GM19452 (cell line): Measurements from ENCODE around the gene HMGCS2.

Source experiments
- ATAC-seq: cut with Tn5 transposase; IDR thresholded peaks from one replicate; pipeline ENCODE4 v1.9.1; 2021; ENCODE audit not compliant: unreplicated experiment

Gene HMGCS2

DNA sequence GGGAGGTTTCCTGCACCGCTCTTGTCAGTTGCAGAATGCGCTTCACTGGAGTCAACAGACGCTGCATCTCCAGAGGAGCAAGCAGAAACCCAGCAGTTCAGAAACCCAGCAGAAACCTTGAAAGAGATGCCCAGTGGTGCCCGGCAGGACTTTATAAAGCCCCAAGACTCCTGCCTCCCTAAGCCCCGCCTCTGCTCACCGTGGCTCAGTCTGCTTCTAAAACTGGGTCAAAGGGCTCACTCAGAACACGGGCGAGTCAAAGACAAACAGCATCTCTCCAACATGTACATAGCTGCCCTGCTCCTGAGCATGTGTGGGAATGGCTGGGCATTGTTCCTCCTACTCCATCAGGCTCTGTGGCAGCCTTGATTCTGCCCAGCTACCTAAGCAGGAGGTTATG is at the start of gene HMGCS2:
HMGCS2 (minus strand) TSS at position 128 of the 400 bp plus-strand sequence; CDS start at position 67, 61 bp downstream.
- no peak for ATAC-seq

GRCh38 chr1:119818181-119818580 is 49.5 kb upstream of the HMGCS2 start:
- ATAC-seq, result no peak

GRCh38 chr1:119816407-119816806 is 47.7 kb upstream of the HMGCS2 start:
- ATAC-seq, result no peak

- ATAC-seq, result no peak
These were observed 47.2 kb upstream of the HMGCS2 start for GRCh38 chr1:119815928-119816327.

DNA sequence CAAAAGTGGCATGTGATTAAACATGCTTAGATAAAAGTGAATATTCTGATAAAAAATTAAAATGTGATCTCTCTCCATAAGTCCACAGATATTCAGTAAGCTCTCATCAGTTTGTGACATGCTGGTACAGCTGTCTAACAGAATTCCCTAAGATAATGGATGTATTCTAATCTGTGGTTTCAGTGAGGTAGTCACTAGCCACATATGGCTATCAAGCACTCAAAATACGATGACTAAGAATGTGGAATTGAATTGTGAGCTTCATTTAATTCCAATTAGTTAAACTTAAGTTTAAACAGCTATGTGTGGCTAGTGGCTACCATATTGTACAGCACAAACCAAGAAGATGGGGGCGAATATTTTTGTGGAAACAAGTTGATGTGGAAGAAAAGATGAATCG is 46.7 kb upstream of the HMGCS2 start:
- ATAC-seq, result no peak

- no peak for ATAC-seq
These were observed 45.6 kb upstream of the HMGCS2 start for GRCh38 chr1:119814288-119814687.

DNA sequence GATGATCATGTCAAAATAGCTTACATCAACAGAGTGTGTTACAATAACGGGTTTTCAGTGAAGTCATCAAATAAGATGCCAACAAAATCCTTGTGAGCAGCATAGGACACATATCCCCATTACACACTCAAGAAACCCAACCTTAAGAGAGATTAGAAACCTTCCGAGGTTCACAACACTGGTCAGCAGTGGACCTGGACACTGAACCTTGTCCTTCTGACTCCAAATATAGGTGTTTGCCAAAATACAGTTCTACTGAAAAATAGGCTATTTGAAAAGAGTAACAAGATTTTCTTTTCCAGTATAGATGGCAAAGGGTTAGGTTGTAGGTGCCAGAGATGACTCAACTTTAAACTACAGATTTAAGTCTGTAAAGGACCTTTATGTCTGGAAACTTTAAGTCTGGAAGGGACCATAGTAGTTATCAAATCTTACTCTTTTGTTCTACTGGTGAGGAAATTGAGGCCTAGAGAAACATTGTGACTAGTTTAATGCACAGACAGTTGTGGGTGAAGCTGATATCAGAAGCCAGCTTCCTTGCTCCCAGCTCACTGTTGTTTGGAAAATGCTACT is 43.4 kb upstream of the HMGCS2 start:
- no peak for ATAC-seq

DNA sequence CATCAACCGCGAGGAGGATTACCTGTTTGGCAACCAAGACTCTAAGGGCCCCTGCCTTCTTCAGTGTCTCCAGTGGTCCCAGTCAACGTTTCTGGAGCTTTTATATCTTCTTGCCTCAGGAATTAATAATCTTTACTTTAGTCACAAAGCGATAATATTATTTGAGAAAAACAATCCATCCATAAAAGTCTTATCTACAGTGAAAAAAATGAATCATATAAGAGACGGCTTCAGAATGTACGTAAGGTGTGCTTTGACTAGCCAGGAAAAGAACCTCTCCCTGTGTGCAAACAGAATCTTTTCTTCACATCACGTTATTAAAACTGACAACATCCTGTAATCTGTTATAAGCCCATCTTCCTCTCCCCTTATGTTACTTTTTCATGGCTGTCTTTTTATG is 42.7 kb upstream of the HMGCS2 start, which contains the start of gene REG4:
REG4 (minus strand) TSS at position 74 of the 400 bp plus-strand sequence. CDS start 2,691 bp downstream, outside the sequence.
- ATAC-seq, result no peak

DNA sequence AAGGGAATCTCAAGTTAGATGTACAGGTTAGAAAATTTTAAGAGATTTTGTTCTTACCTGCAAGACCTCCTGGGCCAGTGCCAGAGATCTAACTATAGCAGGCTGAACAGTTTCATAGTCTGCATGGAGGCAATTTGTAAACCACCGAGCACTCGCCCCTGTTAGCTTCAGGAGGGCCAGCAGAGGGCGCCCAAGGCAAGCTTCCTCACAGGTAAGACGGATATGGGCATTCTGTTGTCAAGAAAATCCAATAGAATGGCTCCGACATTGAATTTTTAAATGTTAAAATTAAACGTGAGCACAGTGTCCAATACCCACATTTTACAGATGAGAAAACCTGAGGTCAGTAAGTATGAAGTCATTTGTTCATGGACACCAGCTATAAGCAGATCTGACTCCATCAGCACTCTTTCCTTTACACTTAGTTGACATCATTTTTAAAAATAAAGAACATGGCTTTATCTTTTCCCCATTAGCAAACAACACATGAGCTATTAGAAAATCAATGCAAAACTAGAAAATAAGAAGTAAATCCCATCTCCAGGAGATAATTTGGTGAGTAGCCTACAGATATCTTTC is 40.4 kb upstream of the HMGCS2 start:
- ATAC-seq, result peak; percentile 81

GRCh38 chr1:119808491-119808890 is 39.8 kb upstream of the HMGCS2 start:
- ATAC-seq, result no peak

- no peak for ATAC-seq
These were observed 37.8 kb upstream of the HMGCS2 start for GRCh38 chr1:119806489-119806888.

GRCh38 chr1:119805746-119806145 is 37.0 kb upstream of the HMGCS2 start:
- no peak for ATAC-seq

DNA sequence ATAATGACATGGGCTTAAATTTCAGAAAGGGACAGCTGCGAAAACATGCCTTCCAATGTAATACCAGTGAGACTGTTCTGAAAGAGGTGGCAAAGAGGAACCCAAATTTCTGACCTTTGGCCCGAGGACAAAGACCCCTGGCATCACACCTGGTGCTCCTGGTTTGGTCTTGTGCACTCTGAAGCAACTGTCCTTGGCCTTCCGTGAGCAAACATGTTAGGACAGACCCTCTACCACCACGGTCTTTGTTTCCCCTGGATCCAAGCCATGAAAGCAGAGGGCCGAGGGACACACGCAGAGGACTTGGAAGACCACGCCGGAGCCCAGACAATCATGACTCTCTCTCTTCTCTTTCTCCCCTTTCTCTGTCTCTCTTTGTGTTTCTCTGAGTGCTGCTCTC is 36.5 kb upstream of the HMGCS2 start:
- ATAC-seq, result no peak

GRCh38 chr1:119799599-119800177 is 31.0 kb upstream of the HMGCS2 start:
- no peak for ATAC-seq

DNA sequence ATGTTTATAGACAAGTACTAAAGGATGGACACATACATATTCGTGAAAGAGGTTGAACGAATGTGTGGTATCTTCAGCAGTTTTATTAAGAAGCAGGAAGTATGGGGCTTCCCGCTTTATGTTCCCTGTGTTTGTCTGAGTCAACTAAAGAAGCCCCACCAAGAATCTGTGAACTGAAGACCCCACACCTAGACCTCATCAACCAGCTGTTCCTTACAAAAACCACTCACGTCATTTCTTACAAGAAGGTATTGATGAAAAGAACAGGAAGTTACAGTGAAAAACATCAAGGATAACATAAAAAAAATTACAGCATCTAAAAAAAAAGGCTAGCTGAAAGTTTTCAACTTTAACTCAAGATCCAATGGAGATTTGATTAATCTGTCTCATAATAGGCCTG is 30.3 kb upstream of the HMGCS2 start:
- ATAC-seq, result no peak

GRCh38 chr1:119797606-119798005 is 28.9 kb upstream of the HMGCS2 start:
- ATAC-seq, result no peak

GRCh38 chr1:119797162-119797561 is 28.5 kb upstream of the HMGCS2 start:
- no peak for ATAC-seq

DNA sequence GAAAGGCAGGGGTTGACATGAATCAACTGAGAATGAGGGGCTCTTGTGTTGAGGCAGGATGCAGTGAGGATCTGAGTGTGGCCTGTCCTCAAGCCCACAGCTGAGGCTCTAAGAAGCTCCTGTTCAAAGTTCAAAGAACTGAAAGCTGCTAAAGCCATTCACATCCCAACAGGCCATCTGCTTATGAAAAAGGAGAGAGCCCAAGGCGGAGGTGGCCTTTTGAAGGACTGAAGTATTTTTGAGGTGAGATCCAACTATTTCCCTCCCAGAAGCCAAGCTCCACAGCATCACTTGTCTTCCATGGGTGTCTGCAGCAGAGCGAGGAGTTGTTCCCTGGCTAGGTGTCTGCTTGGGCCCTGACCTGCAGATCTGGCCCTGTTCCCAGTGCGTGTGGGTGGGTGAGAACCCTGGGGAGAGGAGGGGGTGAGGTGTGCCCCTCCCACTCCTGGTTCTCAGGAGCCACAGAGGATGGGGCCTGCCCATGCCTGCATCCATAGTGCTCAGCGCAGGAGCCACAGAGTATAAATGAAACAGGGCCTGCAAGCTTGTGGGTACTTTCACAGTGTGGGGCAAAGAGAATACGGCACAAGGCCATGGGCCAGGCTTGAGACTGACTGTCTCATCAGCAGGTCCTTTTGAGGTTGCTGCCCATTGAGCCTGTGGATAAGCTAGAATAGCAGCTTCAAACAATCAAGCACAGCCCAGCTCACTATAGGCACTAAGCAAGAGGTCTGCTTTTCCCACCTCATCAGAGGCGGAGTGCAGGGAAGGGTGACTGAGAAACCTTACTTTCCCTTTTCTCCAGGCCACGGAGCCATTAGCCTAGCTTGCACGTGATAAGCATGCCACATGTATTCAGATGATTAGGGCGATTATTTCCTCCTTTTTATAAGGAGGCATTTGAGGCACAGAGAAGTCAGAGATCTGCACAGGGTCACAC is 26.8 kb upstream of the HMGCS2 start:
- ATAC-seq, result no peak

DNA sequence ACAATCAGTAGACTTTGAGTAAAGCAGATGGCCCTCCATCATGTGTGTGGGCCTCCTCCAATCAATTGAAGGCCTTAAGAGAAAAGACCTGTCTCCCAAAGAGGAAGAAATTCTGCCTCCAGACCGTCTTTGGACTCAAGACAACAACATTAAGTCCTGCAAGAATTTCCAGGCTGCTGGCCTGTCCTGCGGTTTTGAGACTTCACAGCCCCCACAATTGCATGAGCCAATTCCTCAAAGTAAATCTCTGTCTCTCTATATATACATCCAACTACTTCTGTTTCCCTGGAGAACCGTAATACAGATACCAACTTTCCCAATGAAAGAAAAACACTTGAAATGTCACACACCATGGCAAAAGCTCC is 26.2 kb upstream of the HMGCS2 start:
- ATAC-seq, result no peak

DNA sequence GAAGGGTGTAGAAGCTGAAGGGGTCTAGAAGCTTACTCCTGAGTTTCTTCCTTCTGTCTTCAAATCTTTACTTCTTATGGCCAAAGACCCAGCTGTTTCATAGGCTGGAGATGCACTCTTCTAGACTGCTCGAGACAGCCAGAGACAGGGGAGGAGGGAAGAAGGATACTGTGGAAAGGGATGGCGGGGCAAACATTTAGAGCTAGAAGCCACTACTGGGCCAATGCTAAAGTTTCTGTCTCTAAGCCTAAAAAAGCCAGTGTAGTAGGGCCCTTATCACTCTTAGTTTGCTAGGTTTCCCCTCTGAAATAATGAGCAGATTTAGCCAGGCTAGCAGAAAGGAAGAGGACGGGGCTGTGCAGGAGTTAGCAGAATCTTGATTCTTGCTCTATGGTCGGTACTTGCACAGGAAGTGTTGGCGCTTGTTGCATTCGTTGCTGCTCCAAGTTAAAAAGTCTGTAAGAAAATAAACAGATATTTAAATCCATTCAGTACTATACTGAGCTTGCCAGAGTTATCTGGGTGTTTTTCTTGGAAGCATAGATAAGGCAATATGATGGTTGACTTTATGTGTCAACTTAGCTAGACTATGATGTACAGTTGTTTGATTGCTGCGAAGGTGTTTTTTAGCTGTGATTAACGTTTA is 25.6 kb upstream of the HMGCS2 start:
- no peak for ATAC-seq

DNA sequence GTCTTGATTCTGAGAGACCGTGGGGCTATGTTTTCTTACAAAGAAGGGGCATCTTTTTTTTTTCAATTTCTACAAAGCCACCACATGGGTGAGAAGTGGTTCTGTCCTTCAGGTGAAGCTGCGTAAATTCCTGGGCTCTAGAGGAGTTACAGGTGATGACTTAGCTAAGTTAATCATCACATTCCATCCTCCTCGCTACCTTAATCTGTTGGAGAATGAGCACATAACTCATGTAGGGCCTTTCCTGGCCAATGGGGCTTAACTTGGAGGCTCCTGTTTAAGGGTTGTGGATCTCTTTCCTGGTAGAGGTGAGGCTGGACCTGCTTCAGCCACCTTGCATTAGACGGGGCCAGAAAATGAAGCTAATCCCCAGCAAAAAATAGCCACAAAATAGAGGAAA is 22.7 kb upstream of the HMGCS2 start:
- ATAC-seq, result no peak
